Skin of body (tissue), 2 donors: ENCODE results near the gene LDLRAD3. TPM values are rescaled to one million over a fixed set of nuclear protein-coding genes. Genes with fewer than 3 reads are reported as not detected.
A peak's percentile ranks its signal among the peaks of the same experiment; 100 is the strongest.

Experiments used
- DNase-seq: peaks from one replicate; lab custom pipeline; 2025; lab: John Stamatoyannopoulos, UW
- total RNA-seq: library from RNA; depleted of rRNA; stranded (reverse); fragments of >200 nt; gene quantifications from one replicate; pipeline ENCODE4 v1.2.3, GENCODE V29; 2014

Gene LDLRAD3
- total RNA-seq, 1 donor from 2014 or later = 9.4 TPM

GRCh38 chr11:36046932-36047331 lies 103.1 kb downstream of the LDLRAD3 start:
- DNase-seq = no peak

GRCh38 chr11:36047344-36047743 lies 103.5 kb downstream of the LDLRAD3 start:
- no peak for DNase-seq

- DNase-seq = no peak
Observed at GRCh38 chr11:36048496-36049247, 104.8 kb downstream of the LDLRAD3 start.

DNA sequence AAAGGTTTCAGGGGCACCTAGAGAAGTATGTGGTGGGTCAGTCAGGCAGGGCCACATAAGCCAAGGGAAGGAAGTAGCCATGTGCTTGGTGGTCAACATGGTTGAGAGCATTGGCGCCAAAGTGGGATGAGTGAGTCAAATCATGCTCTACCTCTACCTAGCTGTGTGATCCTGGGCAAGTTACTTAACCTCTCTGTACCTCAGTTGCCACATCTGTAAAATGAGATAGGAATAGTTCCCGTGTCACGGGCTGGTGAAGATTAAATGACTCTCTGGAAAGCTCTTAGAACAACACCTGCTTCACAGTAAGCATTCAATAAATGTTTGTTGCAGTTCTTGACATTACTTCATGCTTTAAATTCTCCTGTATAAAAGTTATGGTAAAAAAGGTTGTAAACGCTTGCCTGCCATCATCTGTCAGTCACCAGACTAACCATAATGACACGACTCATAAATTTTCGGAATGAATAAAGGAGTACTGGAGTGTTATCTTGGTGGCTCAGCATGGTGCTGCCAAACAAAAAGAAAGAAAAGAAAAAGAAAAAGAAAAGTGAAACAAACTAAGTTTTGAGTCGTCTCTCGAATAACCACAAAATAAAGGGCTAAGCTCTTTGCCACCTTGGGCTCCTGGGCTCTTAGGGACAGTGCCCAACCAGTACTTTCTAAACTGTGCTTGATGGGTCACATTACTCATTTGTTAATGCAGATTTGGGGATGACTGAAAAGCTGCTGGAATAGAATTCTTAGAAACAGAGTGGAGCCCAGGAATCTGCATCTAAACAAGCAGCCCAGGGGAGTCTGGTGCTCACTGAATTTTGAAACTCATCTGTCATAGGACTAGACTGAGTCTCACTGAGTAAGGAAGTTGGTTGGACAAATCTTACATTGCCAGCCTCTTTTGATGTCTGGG lies 107.6 kb downstream of the LDLRAD3 start:
- no peak for DNase-seq

DNA sequence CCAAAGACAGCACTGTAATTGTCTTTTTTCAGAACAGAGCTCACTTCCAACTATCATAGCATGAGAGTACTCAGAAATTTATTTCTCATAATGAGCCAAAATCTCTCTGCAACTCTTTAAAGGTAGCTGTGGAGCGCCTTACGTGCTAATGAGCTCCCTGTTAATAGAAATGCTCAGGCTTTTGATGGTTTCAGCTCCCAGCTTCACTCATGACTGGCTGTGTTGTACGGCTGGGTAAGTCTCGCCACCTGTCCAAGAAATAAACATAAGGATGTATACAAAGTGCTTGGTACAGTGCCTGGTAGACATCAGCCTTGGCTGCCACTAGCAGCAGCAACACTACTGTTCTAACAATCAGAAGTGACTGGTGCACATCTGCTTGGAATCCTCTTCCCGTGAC lies 109.4 kb downstream of the LDLRAD3 start:
- DNase-seq = no peak

- peak; percentile 80 for DNase-seq
Observed at GRCh38 chr11:36053862-36054261, 110.0 kb downstream of the LDLRAD3 start.

GRCh38 chr11:36054628-36055027 lies 110.8 kb downstream of the LDLRAD3 start:
- DNase-seq = no peak

- DNase-seq = no peak
Observed at GRCh38 chr11:36056160-36056751, 112.4 kb downstream of the LDLRAD3 start.

DNA sequence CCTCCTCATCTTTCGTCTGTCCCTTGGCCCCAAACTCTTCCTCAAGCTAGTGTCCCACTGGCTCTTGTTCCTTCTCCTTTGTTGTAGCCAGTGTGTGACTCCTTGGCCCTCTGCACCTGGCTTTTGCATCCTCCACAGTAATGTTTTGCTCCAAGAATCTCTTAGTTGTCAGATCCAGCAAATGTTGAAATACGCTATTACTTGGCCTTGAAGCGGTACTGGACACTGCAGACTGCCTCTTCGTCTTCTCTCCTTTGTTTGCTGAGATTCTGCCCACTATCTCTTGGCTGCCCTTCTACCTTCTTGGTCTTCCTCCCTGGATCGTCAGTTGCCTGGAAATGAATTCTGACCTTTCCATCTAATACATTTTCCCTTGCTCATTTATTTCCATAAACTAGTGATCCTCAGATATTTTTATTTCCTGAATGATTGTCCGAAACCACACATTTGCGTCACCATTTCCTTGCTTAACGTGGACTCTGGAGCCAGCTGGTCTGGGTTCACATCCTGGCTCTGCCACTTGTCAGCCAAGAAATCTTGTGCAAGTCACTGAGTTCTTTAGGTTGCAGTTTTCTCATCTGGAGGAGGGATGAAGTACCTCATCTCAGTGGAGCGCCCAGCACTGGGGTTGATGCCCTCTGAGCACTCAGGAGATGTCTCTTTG lies 113.6 kb downstream of the LDLRAD3 start:
- DNase-seq = peak; percentile 52

- no peak for DNase-seq
Observed at GRCh38 chr11:36059660-36060059, 115.8 kb downstream of the LDLRAD3 start.

GRCh38 chr11:36060926-36061325 lies 117.1 kb downstream of the LDLRAD3 start:
- DNase-seq = no peak

DNA sequence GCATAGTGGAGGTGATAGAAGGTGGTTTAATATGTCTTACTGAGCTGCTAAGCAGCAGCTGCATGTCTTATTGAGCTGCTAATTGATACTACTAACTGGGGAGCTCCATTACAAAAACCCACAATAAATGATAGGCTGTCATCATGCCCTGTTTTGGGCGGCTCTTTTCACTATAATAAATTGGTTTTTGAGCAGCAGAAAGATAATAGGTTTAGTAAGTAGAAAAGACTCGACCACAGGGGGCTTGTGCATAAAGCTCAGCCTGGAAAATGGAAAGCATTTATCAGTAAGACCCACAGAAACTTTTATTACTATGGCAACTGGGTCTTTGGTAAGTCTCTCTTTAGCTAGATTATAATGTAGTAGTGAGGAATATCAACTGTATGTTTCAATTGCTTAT lies 117.6 kb downstream of the LDLRAD3 start:
- DNase-seq = no peak

GRCh38 chr11:36062796-36063365 lies 119.0 kb downstream of the LDLRAD3 start:
- no peak for DNase-seq

- no peak for DNase-seq
Observed at GRCh38 chr11:36065436-36065835, 121.6 kb downstream of the LDLRAD3 start.

GRCh38 chr11:36066891-36067290 lies 123.0 kb downstream of the LDLRAD3 start:
- no peak for DNase-seq

DNA sequence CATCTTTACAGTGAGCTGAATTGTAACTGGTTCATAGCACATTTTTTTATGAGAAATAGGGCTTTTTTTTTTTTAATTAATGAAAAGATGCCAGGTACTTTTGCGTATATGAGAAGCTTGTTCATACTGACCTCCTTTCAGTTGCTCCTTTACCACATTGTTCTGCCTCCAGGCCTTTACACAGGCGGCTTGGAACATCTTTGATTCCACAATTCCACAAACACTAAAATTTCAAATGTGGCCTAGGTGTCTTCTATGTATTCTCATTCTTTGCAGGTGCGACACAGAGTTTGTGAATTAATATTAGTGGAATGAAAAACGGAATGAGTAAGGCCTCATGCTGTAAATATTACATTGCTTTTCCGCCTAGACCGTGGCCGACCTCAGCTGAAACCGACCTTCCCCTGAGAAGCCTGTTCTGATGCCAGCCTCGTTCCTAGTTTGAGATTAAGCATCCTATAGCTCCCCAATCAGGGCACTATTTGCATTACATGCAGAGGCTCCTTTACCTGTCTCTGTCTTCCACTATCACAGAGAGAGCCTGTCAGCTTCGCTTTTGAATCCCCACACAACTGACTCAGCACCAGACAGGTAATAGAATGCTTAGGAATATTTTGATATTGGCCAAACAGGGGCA lies 125.8 kb downstream of the LDLRAD3 start:
- no peak for DNase-seq

DNA sequence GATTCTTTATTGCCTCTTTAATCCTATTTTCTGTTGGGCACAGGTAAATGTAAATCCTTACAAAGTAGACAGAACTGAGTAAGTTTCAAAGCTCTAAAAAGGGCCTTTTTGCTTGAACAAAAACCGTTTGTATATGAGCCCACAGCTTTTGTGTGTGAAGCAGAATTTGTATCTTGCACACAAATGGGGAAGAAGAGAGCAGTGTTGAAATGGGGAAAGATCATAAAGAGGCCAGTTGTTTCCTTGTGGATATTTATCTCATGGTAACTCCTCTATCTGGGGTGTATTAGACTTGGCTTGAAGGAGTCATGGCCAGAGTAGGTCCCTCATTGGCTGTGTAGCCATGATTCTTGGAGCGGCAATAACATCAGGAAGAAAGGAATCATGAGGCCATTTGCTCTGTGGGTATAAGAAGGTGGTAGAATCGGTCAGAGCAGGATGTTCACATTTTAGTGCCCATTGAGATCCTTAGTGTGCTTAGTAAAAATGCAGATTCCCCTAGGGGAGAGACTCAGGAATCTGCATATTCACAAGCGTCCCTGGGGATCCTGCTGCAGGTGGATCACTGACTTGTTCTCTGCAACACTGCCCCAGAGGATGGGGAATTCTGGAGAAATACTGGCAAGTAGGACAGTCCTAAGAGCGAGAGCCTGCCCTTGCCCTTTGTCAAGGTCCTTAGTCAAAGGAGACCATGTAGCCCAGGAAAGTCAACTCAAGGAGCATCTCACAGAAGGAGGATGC lies 126.5 kb downstream of the LDLRAD3 start:
- DNase-seq = no peak

DNA sequence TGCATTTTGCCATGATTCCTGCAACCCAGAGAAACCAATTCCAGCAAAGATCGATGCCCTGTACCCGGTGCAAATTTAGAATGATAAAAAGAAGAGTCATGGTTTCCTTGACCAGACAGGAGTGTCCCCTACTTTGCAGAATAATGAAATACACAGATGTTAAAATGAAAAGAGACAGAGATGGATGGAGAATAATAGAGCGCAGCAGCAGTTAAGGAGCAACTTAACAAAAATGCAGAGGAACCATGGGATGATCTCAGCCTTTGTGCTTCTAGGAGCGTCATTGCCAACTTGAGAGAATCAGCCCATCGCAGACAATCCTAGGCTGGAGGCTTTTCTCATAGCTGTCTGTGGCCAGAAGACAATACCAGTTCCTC lies 127.1 kb downstream of the LDLRAD3 start:
- no peak for DNase-seq

- no peak for DNase-seq
Observed at GRCh38 chr11:36071917-36072500, 128.1 kb downstream of the LDLRAD3 start.
